ENCODE data around the gene ADD1.
"Not testable (repeated sequence)": the region's sequence is repeated elsewhere in the genome, so short reads cannot be mapped to it uniquely, and the experiment has no call there.

The ADD1 gene

GRCh38 chr4:2948895-2949781 is 105.5 kb downstream of the ADD1 start:
- H3K4me3 ChIP-seq (ENCODE audit: low read length) = no peak overlapping the region
- peak; percentile 75 for TF ChIP-seq CTCF (IDR thresholded peaks at IDR 0.05; ENCODE audit: insufficient read depth, low read depth, low read length, missing control alignments)
- DNase-seq (ENCODE audit: low read depth) = peak; percentile 63

- TF ChIP-seq CTCF (IDR thresholded peaks at IDR 0.05; ENCODE audit: insufficient read depth, low read depth, low read length, missing control alignments) = no peak
- no peak for DNase-seq (ENCODE audit: low read depth)
- no peak overlapping the region for H3K4me3 ChIP-seq (ENCODE audit: low read length)
These were observed 106.1 kb downstream of the ADD1 start for GRCh38 chr4:2949782-2950125.

GRCh38 chr4:2950221-2950989 is 106.8 kb downstream of the ADD1 start:
- no peak for DNase-seq (ENCODE audit: low read depth)
- no peak for TF ChIP-seq CTCF (IDR thresholded peaks at IDR 0.05; ENCODE audit: insufficient read depth, low read depth, low read length, missing control alignments)
- H3K4me3 ChIP-seq (ENCODE audit: low read length) = no peak overlapping the region

- TF ChIP-seq CTCF (IDR thresholded peaks at IDR 0.05; ENCODE audit: insufficient read depth, low read depth, low read length, missing control alignments) = no peak
- no peak for DNase-seq (ENCODE audit: low read depth)
- no peak overlapping the region for H3K4me3 ChIP-seq (ENCODE audit: low read length)
These were observed 109.9 kb downstream of the ADD1 start for GRCh38 chr4:2953496-2953895.

- no peak for TF ChIP-seq CTCF (IDR thresholded peaks at IDR 0.05; ENCODE audit: insufficient read depth, low read depth, low read length, missing control alignments)
- no peak for DNase-seq (ENCODE audit: low read depth)
- no peak overlapping the region for H3K4me3 ChIP-seq (ENCODE audit: low read length)
These were observed 110.9 kb downstream of the ADD1 start for GRCh38 chr4:2954358-2955185.

- H3K4me3 ChIP-seq (ENCODE audit: low read length); DNase-seq (ENCODE audit: low read depth): not testable (repeated sequence)
These were observed 111.8 kb downstream of the ADD1 start for GRCh38 chr4:2955186-2956044.
